Umbilical cord (tissue), 2 donors: ENCODE measurements around the gene GALE. TPM values are rescaled to one million over a fixed set of nuclear protein-coding genes. Genes with fewer than 3 reads are reported as not detected.
"Not testable (repeated sequence)": the region's sequence is repeated elsewhere in the genome, so short reads cannot be mapped to it uniquely, and the experiment has no call there.

Experiments used
- DNase-seq: peaks from one replicate; pipeline ENCODE4 v3.0.0-alpha.2; 2015; ENCODE audit warnings: low spot score
- total RNA-seq: library from RNA; depleted of rRNA; stranded (reverse); fragments of >200 nt; gene quantifications from one replicate; pipeline ENCODE4 v1.2.3, GENCODE V29; 2014; ENCODE audit warnings: low replicate concordance; ENCODE audit not compliant: insufficient read depth

The GALE gene
- total RNA-seq, 1 donor from 2014 or later = 16.6 TPM

DNA sequence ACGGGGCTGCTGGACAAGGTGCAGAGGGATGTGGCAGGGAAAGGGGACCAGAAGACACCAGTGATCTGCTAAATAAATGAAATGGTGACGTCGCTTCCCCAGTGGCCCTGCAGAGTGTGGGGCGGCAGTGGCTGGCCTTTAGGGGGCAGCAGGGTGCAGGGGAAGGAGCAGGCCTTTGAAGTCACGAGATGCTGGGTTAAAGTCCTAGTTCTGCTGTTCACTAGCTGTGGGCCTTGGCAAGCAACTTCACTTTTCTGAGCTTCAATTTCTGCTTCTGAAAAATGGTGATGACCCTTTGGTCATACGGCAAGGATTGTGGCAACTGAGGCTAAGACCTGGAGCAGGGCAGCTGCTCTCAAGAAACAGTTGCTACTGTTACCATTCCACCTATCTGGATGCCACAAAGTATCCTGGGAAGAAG is 9.2 kb upstream of the GALE start:
- DNase-seq = peak; percentile 49

GRCh38 chr1:23807453-23807852 is 6.9 kb upstream of the GALE start:
- peak; percentile 42 for DNase-seq

DNA sequence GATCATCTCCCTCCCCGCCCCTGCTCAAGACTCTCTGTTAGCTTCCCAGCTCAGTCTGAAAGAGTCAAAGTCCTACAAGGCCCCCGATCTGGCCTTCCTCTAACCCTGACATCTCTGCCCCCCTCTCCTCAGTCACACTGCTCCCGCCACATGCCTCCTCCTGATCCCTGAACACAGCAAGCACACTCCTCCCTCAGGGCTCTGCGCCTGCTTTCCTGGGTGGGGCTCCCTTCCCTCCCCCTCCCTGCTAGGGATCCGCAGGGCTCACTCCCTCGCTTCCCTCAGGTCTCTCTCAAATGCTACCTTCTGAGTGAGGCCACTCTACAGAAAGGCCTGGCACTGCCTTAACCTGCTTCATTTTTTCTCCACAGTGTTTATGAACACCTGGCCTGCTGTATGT is 5.7 kb upstream of the GALE start:
- DNase-seq = no peak

DNA sequence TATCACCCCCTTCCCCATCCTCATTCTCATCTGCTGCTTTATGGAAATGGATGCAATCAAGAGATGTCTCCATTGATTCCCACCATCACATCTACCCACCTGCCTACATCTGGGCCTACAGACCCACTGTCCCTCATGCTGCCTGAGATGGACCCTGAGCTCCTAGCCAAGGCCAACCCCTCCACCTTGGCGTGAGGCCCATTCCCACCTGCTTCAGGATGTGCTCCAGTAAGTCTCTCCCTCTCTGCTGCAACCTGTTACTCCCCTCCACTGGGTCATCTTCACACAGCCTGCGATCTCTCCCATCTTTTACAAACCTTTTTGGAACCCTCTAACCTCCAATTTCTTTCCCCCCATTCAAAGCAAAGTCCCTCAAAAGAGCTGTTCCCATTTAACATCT is 4.5 kb upstream of the GALE start:
- DNase-seq = no peak

DNA sequence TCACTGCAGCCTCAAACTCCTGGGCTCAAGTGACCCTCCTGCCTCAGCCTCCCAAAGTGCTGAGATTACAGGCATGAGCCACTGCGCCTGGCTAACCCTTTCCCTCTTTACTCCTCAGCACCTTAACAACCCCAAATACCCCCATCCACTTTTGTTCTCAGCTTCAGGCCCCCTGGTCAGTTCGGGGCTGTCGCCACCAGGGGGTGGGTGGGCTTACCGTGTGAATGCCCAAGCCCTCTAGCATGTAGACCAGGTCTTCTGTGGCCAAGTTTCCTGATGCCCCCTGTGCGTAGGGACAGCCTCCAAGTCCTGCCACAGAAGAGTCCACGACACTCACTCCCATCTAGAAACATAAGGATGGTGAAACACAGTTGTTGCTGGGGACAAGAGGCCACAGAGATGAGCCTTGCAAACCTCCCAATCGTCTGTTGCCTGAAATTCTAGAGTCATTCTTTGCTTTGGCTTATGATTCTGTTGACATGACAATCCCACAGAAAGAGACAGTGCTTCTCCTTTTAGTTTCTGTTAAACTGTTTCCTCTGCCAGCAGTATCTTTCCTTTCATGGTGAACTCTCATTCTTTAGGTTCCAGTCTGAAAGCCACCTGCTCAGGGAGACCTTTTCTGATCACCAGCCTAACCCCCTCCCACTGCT is 3.8 kb upstream of the GALE start:
- no peak for DNase-seq

DNA sequence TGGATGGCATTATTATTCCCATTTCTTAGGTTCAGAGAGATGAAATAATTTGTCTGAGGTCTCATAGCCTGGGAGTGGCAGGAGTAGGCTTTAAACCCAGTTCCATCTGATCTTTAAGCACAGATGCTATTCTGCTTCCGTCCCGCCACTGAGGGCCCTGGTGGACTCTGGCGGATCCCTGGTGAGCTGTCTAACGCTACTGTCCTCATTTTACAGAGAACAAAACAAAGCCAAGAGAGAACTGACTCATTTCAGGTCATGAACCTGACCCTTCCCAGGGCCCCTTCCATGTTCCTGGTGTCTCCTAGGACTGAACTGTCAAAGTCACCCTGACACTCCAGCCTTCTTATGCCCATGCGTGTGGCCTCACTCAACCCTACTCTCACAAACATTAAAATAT is 3.1 kb upstream of the GALE start:
- no peak for DNase-seq

DNA sequence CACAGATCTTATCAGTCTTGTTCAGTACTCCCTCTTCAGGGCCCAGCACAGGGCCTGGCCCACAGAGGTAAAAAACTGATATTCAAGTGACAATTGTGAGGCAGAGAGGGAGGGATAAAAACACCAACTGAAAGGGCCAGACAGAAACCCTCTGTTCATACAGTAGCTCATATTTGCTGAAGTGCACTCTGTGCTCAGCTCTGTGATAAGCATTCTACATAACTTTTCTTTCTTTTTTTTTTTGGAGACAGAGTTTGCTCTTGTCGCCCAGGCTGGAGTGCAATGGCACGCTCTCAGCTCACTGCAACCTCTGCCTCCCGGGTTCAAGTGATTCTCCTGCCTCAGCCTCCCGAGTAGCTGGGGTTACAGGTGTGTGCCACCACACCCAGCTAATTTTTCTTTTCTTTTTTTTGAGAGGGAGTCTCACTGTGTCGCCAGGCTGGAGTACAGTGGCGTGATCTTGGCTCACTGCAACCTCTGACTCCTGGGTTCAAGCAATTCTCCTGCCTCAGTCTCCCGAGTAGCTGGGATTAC is 2.3 kb upstream of the GALE start:
- DNase-seq = not testable (repeated sequence)

GRCh38 chr1:23801876-23802275 is 1.3 kb upstream of the GALE start:
- no peak for DNase-seq

DNA sequence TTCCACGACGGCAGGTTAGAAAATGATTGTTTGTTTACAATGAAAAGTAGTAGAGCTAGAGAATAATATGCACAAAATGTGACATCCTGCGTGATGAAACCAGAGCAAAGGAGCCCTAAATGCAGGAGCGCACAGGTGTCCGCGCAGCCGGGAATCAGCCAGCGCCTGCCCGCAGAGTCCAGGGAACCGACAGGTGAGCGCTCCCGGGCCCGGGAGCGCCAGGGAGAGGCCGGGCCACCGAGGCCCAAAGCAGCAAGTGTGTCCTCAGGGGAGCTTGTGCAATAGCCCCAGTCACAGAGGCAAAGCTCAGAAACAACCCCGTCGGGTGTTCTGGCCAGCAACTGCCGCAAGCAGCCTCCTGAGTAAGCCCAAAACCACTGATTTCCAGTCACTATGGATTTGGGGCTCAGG is 789 bp upstream of the GALE start:
- no peak for DNase-seq

DNA sequence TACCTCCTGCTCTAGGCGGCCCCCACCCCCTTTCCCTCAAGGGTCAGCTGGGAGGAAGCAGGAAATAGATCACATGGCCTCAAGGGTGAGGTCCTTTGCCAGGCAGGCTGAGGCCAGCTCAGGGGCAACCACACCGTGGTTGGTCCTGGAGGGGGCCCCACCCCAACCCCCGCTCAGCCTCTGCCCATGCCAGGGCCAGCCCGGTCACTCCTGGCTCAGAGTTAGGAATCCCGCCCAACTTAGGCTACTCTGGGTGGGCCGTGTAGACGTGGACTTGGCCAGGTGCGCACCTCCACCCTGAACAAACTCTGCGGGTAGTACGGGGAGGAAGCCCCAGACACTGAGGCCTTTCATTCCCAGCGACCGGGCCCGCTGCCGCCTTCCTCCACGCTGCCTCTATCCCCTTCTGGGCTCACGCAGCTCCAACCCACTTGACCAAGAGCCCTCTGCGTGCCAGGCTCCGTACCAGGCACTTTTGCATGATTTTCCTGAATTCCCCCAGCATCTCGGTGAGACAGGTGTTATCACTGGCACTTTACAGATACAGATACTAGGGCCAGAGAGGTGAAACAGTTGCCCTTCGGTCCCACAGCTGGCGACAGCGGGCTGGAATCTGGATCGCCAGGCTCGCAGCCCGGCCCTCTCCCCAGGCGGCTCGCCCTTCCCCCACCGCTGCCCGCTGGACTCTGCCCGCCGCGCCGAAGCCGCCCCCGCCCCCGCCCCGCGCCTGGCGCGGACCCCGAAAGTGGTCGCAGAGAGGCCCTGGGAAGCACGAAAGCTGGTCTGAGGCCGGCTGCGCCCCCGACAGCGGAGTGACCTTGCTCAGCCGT is 769 bp downstream of the GALE start:
- peak; percentile 70 for DNase-seq

- DNase-seq = no peak
These were observed 1.3 kb downstream of the GALE start for GRCh38 chr1:23799255-23799569.

DNA sequence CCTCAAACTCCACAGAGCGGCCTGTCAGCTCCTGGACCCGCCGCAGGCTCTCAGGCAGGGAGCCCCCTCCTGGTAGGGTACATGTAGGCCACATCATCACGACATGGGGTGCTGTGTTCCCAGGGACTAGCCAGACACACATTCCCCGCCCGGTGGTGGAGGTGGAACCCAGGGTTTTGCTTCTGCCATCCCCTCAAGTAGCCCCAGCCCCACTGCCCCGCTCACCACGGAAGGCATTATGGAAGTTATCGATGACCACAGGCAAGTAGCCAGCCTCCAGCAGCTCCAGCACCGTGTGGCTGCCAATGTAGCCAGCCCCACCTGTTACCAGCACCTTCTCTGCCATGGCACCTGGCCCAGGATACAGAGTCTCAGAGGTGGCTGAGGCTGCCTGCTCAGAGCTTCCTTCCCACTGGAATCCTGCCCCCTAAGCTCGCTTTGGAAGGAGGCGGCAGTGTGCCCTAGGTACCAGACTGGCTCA is 1.9 kb downstream of the GALE start:
- no peak for DNase-seq

DNA sequence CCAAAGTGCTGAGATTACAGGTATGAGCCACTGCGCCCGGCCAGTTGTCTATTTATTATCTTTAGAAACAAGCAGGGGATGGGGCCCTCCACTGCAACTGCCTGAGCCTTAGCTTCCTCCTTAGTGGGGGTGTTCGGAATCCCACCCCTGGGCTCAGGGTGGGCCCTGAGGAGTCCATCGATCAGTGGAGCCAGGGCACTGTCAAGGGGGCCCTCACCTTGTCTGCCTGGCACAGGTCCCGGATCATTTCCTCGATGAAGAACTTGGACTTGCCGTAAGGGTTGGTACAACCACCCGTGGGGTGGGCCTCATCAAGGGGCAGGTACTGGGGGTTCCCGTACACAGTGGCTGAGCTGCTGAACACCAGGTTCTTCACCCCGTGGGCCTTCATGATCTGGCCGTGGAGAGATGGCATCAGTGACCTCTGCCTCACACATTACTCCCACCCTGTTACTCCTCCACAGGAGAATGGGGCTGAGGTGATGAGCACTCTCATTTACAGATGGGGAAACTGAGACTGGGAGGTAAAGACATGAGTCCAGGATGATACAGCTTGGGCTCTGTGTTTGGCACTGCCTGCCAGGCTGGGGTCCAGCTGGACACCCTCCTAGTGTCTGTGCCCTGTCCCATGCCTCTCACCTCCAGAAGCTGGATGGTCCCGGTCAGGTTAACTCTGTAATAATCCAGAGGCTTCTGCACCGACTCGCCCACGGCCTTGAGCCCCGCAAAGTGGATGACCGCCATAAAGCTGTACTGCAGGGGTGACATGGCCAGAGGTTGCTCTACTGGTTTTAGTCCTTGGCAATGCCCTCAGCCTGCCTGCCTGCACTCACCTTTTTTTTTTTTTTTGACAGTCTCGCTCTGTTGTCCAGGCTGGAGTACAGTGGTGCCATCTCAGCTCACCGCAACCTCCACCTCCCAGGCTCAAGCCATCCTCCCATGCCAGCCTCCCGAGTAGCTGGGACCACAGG is 2.8 kb downstream of the GALE start:
- no peak for DNase-seq

- DNase-seq = no peak
These were observed 3.9 kb downstream of the GALE start for GRCh38 chr1:23796466-23797271.

GRCh38 chr1:23795676-23796465 is 4.7 kb downstream of the GALE start:
- DNase-seq = no peak

- not testable (repeated sequence) for DNase-seq
These were observed 5.8 kb downstream of the GALE start for GRCh38 chr1:23794732-23795182.

DNA sequence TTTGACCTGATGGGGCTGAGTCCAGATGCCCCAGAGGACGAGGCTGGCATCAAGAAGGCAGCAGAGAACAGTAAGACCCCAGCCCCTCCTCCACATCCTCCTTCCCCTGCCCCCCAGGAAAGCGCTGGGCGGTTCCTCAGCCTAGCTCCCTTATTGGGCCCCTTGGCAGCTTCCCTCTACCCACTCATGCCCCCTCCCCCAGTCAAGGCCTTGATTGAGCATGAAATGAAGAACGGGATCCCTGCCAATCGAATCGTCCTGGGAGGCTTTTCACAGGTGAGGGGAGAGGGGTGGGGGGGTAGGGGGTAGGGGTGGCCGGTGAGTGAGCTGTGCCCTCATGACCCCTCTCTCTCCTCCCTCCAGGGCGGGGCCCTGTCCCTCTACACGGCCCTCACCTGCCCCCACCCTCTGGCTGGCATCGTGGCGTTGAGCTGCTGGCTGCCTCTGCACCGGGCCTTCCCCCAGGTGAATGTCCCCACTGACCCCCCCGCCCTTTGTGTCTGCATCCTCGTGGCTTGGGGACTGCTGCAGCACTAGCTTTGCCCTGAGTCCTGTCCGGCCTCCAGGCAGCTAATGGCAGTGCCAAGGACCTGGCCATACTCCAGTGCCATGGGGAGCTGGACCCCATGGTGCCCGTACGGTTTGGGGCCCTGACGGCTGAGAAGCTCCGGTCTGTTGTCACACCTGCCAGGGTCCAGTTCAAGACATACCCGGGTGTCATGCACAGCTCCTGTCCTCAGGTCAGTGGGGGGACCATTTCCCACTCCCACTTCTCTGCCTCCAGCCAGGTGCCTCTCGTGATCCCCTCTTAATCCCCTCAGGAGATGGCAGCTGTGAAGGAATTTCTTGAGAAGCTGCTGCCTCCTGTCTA is 6.5 kb downstream of the GALE start:
- no peak for DNase-seq

DNA sequence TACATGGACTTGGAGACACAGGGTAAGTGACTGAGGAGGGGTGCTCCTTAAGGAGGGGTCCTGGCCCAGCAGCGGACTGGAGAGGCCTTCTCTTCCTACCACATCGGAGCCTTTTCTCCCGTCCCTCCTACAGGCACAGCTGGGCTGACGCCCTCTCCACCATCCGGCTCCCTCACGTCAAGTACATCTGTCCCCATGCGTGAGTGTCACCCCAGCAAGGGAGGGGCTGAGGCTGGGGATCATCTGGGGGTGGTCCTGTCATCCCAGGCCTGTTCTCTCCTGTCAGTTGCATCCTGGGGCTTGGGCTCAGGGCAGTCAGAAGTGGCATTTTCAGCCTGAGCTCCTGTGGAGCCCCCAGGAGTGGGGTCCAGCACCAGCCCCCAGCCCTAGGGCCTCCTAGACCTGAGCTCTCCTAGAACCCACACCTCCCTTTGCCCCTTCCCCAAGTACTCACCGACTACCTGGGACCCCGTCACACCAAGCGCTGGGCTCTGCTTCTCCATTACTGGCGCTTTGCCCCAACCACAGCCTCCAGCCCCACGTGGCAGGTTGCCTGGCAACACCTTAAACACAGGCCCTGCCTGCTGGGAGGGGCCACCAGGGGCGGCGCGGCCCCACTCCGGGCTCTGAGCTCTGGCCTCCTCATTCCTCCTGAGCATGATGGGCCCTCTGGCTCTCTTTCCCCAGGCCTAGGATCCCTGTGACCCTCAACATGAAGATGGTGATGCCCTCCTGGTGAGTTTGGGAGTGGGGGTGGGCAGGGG is 7.4 kb downstream of the GALE start:
- DNase-seq = no peak
